Hepatocyte (in vitro differentiated cells): ENCODE measurements around the gene RNF41.

Experiments used
- EZH2 ChIP-seq: fragments of 200-600 bp; sonication (generic); IDR thresholded peaks from 2 replicates; pipeline ENCODE4 v1.6.1; 2016; ENCODE audit warnings: antibody characterized with exemption, mild to moderate bottlenecking, borderline replicate concordance
- TF ChIP-seq, protein P1 (sequence below): fragments of 200-600 bp; sonication (generic); IDR thresholded peaks from 2 replicates; pipeline ENCODE4 v1.5.1; 2016; ENCODE audit warnings: antibody characterized with exemption, mild to moderate bottlenecking; ENCODE audit not compliant: poor library complexity

DNA sequence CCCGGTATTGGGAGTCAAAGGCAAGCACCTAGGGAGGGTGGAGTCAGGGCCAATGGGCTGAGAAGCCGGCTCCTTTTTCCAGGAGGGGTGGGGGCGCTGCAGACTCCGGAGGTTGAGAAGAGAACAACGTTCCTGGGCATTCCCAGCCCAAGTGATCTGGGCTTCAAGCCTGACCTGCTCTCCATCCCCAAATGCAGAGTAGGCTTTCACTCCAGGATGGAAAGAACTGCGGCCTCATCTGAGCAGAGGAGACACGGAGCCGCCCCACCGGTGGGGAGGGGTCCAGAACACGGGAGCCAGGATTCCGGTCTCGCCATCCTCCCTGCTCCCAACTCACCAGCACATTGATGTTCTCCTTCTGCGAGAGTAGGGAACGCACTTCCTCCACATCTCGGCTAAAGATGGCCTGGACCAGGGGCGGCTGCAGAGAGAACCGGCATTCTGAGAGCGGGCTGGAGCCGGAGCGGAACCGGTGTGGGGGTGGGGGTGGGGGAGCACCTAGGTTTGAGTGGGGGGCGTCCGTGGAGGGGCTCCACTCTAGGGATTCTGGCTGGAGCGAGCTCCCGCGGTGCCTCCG lies 35.9 kb upstream of the RNF41 start:
- no peak for TF ChIP-seq EZH2
- TF ChIP-seq, protein P1, sequence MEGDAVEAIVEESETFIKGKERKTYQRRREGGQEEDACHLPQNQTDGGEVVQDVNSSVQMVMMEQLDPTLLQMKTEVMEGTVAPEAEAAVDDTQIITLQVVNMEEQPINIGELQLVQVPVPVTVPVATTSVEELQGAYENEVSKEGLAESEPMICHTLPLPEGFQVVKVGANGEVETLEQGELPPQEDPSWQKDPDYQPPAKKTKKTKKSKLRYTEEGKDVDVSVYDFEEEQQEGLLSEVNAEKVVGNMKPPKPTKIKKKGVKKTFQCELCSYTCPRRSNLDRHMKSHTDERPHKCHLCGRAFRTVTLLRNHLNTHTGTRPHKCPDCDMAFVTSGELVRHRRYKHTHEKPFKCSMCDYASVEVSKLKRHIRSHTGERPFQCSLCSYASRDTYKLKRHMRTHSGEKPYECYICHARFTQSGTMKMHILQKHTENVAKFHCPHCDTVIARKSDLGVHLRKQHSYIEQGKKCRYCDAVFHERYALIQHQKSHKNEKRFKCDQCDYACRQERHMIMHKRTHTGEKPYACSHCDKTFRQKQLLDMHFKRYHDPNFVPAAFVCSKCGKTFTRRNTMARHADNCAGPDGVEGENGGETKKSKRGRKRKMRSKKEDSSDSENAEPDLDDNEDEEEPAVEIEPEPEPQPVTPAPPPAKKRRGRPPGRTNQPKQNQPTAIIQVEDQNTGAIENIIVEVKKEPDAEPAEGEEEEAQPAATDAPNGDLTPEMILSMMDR: no peak
